Endothelial cell of umbilical vein (primary cell): Measurements from ENCODE around the gene ABL1. TPM values are rescaled to one million over a fixed set of nuclear protein-coding genes. Genes with fewer than 3 reads are reported as not detected.

ENCODE experiments used
- BruUV-seq: library from RNA; stranded (reverse); fragments of 400-500 nt; replicated peaks from 2 replicates; lab custom pipeline; 2021; lab: Mats Ljungman, UMichigan
- CTCF ChIA-PET: fragments of 300-600, 350-600 bp; sonication (Branson Sonifier 250); formaldehyde crosslinking; loops from one replicate; lab custom pipeline; 2021; ENCODE audit warnings: antibody characterized with exemption, inconsistent platforms; lab: Charles Lee
- POLR2A ChIA-PET: fragments of 300-600, 350-600 bp; sonication (Branson Sonifier 250); formaldehyde crosslinking; loops from one replicate; lab custom pipeline; 2021; ENCODE audit warnings: antibody characterized with exemption, inconsistent platforms; lab: Charles Lee
- DNase-seq: peaks from one replicate; pipeline ENCODE4 v3.0.0-alpha.2; 2011; ENCODE audit warnings: low read depth, low spot score
- FAIRE-seq: peaks from 2 replicates; lab custom pipeline; 2011; peaks lifted over from hg19 to GRCh38; lab: Jason Lieb, UNC
- H2AFZ ChIP-seq: 2 replicates; pipeline ENCODE4 v1.6.0; 2012; ENCODE audit warnings: low read depth, low read length, control low read depth, inconsistent platforms
- H3K27ac ChIP-seq: 2 replicates; pipeline ENCODE4 v1.5.1; 2011; ENCODE audit warnings: low read depth, mild to moderate bottlenecking, control low read depth, low read length, moderate library complexity; ENCODE audit not compliant: insufficient read depth
- H3K27me3 ChIP-seq, 2 experiments: 2 replicates each; pipeline versions ENCODE4 v1.6.0 to v1.6.1; 2011; ENCODE audit warnings: low read length in 2 of 2, mixed read lengths in 1 of 2; ENCODE audit not compliant: control insufficient read depth in 2 of 2, insufficient read depth in 2 of 2
- H3K36me3 ChIP-seq, 2 experiments: 2 replicates in 1 of 2; 3 replicates in 1 of 2; pipeline ENCODE4 v1.5.1; 2011; ENCODE audit warnings: low read length in 2 of 2, mild to moderate bottlenecking in 1 of 2, moderate library complexity in 1 of 2; ENCODE audit not compliant: control insufficient read depth in 2 of 2, insufficient read depth in 2 of 2; ENCODE audit errors: extremely low read depth in 1 of 2
- H3K4me1 ChIP-seq: 3 replicates; pipeline ENCODE4 v1.5.1; 2011; ENCODE audit warnings: mild to moderate bottlenecking, low read length; ENCODE audit not compliant: control insufficient read depth, insufficient read depth; ENCODE audit errors: extremely low read depth
- H3K4me2 ChIP-seq: 2 replicates; pipeline ENCODE4 v1.6.1; 2011; ENCODE audit warnings: low read length, control low read depth, mixed read lengths; ENCODE audit not compliant: insufficient read depth
- H3K4me3 ChIP-seq, 3 experiments: fragments of 200-600 bp in 1 of 3; sonication (generic), shearing (Covaris generic) in 1 of 3; replicated peaks in 1 of 3; 2 replicates each; pipeline ENCODE4 v1.5.1; 2011 to 2016; ENCODE audit warnings: control low read depth in 3 of 3, low read length in 3 of 3, mild to moderate bottlenecking in 2 of 3, inconsistent platforms in 1 of 3, low read depth in 1 of 3, moderate library complexity in 1 of 3; ENCODE audit not compliant: insufficient read depth in 1 of 3
- H3K79me2 ChIP-seq: 2 replicates; pipeline ENCODE4 v1.6.0; 2012; ENCODE audit warnings: low read length, inconsistent platforms; ENCODE audit not compliant: control insufficient read depth, insufficient read depth
- H3K9ac ChIP-seq: replicated peaks from 2 replicates; pipeline ENCODE3; 2011; ENCODE audit warnings: low read length, control low read depth; ENCODE audit not compliant: insufficient read depth; ENCODE audit errors: extremely low read depth
- H3K9me1 ChIP-seq: replicated peaks from 3 replicates; pipeline ENCODE4 v1.6.0; 2011; ENCODE audit warnings: mild to moderate bottlenecking, low read length; ENCODE audit not compliant: control insufficient read depth, insufficient read depth; ENCODE audit errors: extremely low read depth
- H3K9me3 ChIP-seq: replicated peaks from 2 replicates; pipeline ENCODE4 v1.5.1; 2012; ENCODE audit warnings: low read length, inconsistent platforms; ENCODE audit not compliant: control insufficient read depth, insufficient read depth
- H4K20me1 ChIP-seq: replicated peaks from 2 replicates; pipeline ENCODE3; 2011; ENCODE audit warnings: mild to moderate bottlenecking, low read length; ENCODE audit not compliant: control insufficient read depth, insufficient read depth; ENCODE audit errors: extremely low read depth
- EZH2 ChIP-seq: IDR thresholded peaks from 2 replicates; pipeline ENCODE4 v1.6.1; 2012; ENCODE audit warnings: borderline replicate concordance, low read depth, mild to moderate bottlenecking, moderate library complexity, low read length, inconsistent platforms; ENCODE audit not compliant: severe bottlenecking
- FOS ChIP-seq: IDR thresholded peaks from 2 replicates; pipeline ENCODE4 v1.6.1; 2011; ENCODE audit warnings: mild to moderate bottlenecking, low read length, moderate library complexity, borderline replicate concordance; ENCODE audit not compliant: insufficient read depth
- GATA2 ChIP-seq: IDR thresholded peaks from 2 replicates; pipeline ENCODE4 v1.7.0; 2011; ENCODE audit warnings: low read depth, mild to moderate bottlenecking, moderate library complexity, mixed read lengths, low read length; ENCODE audit not compliant: insufficient read length, insufficient read depth
- JUN ChIP-seq: IDR thresholded peaks from 2 replicates; pipeline ENCODE4 v1.6.1; 2011; ENCODE audit warnings: borderline replicate concordance, low read depth; ENCODE audit not compliant: insufficient read length, insufficient read depth
- MYC ChIP-seq: IDR thresholded peaks from one replicate; pipeline ENCODE4 v1.6.1; 2011; ENCODE audit warnings: mild to moderate bottlenecking, low read depth, low read length
- POLR2A ChIP-seq: IDR thresholded peaks from 2 replicates; pipeline ENCODE4 v1.6.1; 2012; ENCODE audit warnings: low read depth, mild to moderate bottlenecking, control low read depth, low read length
- POLR2AphosphoS5 ChIP-seq: IDR thresholded peaks from 2 replicates; pipeline ENCODE4 v1.6.1; 2012; ENCODE audit warnings: low read depth, mild to moderate bottlenecking, control low read depth, low read length, moderate library complexity; ENCODE audit not compliant: insufficient read depth
- dilution Hi-C: fragments of 300-500 bp; cut with MboI; formaldehyde crosslinking; loops from one replicate; pipeline ENCODE4 v1.15.0; 2019; ENCODE audit warnings: low sequenced_read_pairs; ENCODE audit not compliant: extremely low pct_ligation_motif_present
- intact Hi-C: fragments of 100-400 bp; cut with micrococcal nuclease; formaldehyde crosslinking; loops from one replicate; pipeline ENCODE4 v1.10.0; 2022
- polyA plus RNA-seq, 4 experiments: library from polyadenylated mRNA; depleted of rRNA in 3 of 4; stranded (reverse) in 3 of 4; unstranded in 1 of 4; fragments of >200 nt; gene quantifications; 2 replicates each; pipeline versions ENCODE4 v1.2.1 to v1.2.3, GENCODE V29; 2011 to 2012; ENCODE audit warnings: missing spikeins in 1 of 4
- total RNA-seq: library from RNA; stranded (reverse); gene quantifications from 2 replicates; pipeline ENCODE4 v1.2.3, GENCODE V29; 2021
- TF ChIP-seq, protein P1 (sequence below), 2 donors: IDR thresholded peaks; 1 replicate in 1 of 2; 2 replicates in 1 of 2; pipeline ENCODE4 v1.5.1; 2011; ENCODE audit warnings: low read length in 2 of 2, mild to moderate bottlenecking in 2 of 2, moderate library complexity in 2 of 2, control low read depth in 1 of 2, inconsistent platforms in 1 of 2, low read depth in 1 of 2; ENCODE audit not compliant: insufficient read depth in 1 of 2; ENCODE audit errors: extremely low read depth in 1 of 2
- TF ChIP-seq, protein P2 (sequence below): IDR thresholded peaks from 2 replicates; pipeline ENCODE4 v1.6.1; 2011; ENCODE audit not compliant: insufficient read depth, insufficient read length

The ABL1 gene
- total and polyA plus RNA-seq, 2 donors (not counting 3 experiments of a cell fraction or from before 2014, with no cell fraction given), result 32.1 to 87.1 TPM

DNA sequence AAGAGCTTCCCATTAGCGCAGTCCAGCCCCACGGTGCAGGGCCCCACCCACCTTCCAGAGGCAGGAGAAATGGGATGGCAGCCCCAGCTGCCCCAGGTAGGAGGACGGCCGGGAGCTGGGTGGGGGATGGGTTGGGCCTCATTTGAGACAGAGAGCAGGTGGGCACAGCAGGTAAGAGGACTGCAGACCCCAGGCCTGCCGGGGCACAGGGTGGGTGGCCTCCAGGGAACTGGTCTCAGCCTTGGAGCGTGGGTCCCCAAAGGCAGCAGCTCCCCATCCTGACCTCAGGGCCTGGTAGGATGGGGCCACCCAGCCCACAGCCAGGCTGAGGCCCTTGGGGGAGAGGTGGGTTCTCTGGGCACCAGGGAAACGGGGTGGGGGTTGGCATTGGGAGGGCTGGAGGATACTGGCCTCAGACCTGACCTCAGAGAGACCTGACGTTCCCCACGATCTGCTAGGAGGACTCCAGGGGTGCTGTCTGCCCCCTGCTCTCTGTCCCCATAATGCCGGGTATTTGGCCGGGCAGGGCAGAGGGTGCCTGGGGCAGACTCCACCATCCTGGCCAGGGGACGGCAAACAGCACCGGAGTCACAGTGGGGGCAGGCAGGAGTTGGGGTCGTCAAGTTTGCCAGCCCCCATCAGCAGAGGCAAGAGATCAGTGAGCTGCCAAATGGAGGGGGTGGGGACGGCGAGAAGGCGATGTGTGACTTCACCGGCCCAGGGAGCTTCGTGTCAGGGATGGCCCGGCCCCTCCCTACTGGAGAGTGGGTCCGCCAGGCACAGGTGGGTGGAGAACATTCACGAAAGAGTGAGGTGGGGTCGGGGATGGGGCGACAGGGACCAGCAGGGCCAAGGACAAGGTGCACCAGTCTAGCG is 68.4 kb downstream of the ABL1 start:
- Histone ChIP-seq H3K9ac (no peak overlapping the region), H3K79me2 (no peaks in the 10 kb centered on the region), H3K9me3 (no peaks in the 10 kb centered on the region), H3K4me2 (no peak overlapping the region), H3K4me3 (no peak overlapping the region), H3K4me1 (no peaks in the 10 kb centered on the region), H3K27me3 (peaks cover 0 to 2% of the 10 kb centered on the region in 2 experiments), H4K20me1 (no peaks in the 10 kb centered on the region), H3K27ac (no peak overlapping the region), H2AFZ (no peak overlapping the region), H3K36me3 (no peaks in the 10 kb centered on the region), H3K9me1 (no peaks in the 10 kb centered on the region)
- FAIRE-seq, result no peak
- ChIA-PET POLR2A (no interaction called here), CTCF (interaction anchor here (1.3 kb wide), 1 partner anchor 143 kb away, joined by 3 read pairs; no protein-coding TSS in a partner anchor)
- intact Hi-C loops (no loop called here), dilution Hi-C loops (no loop called here)
- no TSS peak for BruUV-seq
- no peak for DNase-seq
- TF ChIP-seq POLR2A, result no peak
- TF ChIP-seq JUN, result no peak
- TF ChIP-seq MYC, result no peak
- no peak for TF ChIP-seq FOS
- TF ChIP-seq, protein P1, sequence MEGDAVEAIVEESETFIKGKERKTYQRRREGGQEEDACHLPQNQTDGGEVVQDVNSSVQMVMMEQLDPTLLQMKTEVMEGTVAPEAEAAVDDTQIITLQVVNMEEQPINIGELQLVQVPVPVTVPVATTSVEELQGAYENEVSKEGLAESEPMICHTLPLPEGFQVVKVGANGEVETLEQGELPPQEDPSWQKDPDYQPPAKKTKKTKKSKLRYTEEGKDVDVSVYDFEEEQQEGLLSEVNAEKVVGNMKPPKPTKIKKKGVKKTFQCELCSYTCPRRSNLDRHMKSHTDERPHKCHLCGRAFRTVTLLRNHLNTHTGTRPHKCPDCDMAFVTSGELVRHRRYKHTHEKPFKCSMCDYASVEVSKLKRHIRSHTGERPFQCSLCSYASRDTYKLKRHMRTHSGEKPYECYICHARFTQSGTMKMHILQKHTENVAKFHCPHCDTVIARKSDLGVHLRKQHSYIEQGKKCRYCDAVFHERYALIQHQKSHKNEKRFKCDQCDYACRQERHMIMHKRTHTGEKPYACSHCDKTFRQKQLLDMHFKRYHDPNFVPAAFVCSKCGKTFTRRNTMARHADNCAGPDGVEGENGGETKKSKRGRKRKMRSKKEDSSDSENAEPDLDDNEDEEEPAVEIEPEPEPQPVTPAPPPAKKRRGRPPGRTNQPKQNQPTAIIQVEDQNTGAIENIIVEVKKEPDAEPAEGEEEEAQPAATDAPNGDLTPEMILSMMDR (IDR thresholded peaks at IDR 0.05; ENCODE audit: extremely low read depth in 1 of 2, insufficient read depth in 1 of 2, low read depth in 1 of 2, low read length in 2 of 2), result no peak
- TF ChIP-seq POLR2AphosphoS5, result no peak
- no peak for TF ChIP-seq GATA2
- no peak for TF ChIP-seq EZH2
- TF ChIP-seq, protein P2, sequence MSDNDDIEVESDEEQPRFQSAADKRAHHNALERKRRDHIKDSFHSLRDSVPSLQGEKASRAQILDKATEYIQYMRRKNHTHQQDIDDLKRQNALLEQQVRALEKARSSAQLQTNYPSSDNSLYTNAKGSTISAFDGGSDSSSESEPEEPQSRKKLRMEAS, result no peak
